Measurements from ENCODE around the gene SMARCD3.

SMARCD3 gene

DNA sequence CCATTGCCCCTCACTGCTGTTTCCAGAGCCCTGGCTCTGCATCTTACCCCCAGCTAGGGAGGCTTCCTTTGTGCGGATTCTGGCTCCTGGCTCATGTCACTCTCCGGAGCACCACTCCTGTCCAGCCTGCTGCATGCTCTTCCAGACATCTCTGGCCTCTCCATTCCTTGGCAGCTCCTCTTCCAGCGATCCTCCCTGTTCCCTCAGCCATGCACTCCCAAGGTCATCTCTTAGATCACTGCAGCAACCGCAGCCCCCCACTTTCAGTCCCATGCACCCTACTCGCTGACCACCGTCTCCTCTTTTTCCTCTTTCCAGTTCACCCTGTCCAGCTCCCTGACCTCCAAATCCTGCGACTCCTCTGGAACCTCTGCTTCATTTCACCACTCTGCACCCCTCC lies 6.9 kb upstream of the SMARCD3 start:
- no peaks in the 10 kb centered on the region for H3K36me3 ChIP-seq
- peaks cover 51% of the 10 kb centered on the region for H3K27me3 ChIP-seq
- no peak overlapping the region for H3K4me3 ChIP-seq (ENCODE audit: low read depth in 1 of 2, low read length in 1 of 2)

DNA sequence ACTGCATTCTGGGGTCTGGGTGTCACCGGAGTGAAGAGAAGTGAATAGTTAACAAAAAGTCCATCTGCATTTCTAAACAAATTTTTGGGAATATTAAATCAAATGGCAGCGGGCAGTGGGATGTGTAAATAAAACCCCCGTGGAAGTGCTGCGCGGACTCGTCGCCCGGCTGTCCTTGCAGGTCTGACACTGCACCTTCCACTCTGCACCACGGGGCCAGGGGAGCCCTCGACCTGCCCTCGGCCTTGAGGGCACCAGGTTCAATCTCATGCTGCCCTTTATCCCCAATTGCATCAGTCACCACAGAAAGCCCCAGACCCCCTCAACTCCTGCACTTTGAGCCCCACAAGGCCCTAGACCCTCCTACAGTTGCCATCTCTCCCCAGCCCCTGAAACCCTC lies 6.4 kb upstream of the SMARCD3 start:
- Histone ChIP-seq H3K36me3 (no peaks in the 10 kb centered on the region), H3K27me3 (peaks cover 57% of the 10 kb centered on the region), H3K9me3 (no peaks in the 10 kb centered on the region), H3K4me3 (ENCODE audit: low read depth in 1 of 2, low read length in 1 of 2) (no peak overlapping the region), H3K27ac (no peak overlapping the region), H3K4me1 (ENCODE audit: control insufficient read depth in 1 of 2, insufficient read depth in 1 of 2, low read depth in 1 of 2, low read length in 1 of 2) (peaks cover 5 to 7% of the 10 kb centered on the region in 2 experiments)
- TF ChIP-seq, protein P1, sequence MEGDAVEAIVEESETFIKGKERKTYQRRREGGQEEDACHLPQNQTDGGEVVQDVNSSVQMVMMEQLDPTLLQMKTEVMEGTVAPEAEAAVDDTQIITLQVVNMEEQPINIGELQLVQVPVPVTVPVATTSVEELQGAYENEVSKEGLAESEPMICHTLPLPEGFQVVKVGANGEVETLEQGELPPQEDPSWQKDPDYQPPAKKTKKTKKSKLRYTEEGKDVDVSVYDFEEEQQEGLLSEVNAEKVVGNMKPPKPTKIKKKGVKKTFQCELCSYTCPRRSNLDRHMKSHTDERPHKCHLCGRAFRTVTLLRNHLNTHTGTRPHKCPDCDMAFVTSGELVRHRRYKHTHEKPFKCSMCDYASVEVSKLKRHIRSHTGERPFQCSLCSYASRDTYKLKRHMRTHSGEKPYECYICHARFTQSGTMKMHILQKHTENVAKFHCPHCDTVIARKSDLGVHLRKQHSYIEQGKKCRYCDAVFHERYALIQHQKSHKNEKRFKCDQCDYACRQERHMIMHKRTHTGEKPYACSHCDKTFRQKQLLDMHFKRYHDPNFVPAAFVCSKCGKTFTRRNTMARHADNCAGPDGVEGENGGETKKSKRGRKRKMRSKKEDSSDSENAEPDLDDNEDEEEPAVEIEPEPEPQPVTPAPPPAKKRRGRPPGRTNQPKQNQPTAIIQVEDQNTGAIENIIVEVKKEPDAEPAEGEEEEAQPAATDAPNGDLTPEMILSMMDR (IDR thresholded peaks at IDR 0.05), result no peak

More for the DNA sequence above, 6.9 kb upstream of the SMARCD3 start:
- Histone ChIP-seq H3K27ac (no peak overlapping the region), H3K9me3 (no peaks in the 10 kb centered on the region), H3K4me1 (ENCODE audit: control insufficient read depth in 1 of 2, insufficient read depth in 1 of 2, low read depth in 1 of 2, low read length in 1 of 2) (peaks cover 5 to 7% of the 10 kb centered on the region in 2 experiments)
- TF ChIP-seq, protein P1 (IDR thresholded peaks at IDR 0.05), result no peak

DNA sequence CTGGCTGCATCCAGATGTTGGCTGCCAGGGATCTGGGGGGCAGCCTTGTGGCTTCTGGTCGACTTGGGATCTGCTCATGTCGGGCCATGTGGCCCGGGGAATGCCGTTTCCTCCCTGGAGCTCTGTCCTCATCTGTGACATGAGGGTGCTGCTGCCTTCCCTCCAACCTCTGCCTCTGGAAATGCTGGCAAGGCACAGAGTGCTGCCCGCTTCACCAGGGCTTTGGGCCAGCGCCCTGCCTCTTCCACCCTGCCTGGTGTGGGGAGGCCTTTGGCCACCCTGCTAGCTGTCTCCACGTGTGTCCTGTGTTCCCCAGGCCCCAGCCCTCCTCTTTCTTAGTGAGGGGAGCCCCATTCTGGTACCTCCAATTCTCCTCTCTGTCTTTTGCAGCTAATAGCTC lies 5.8 kb upstream of the SMARCD3 start:
- Histone ChIP-seq H3K27ac (no peak overlapping the region), H3K27me3 (peaks cover 62% of the 10 kb centered on the region), H3K4me3 (ENCODE audit: low read depth in 1 of 2, low read length in 1 of 2) (no peak overlapping the region), H3K4me1 (ENCODE audit: control insufficient read depth in 1 of 2, insufficient read depth in 1 of 2, low read depth in 1 of 2, low read length in 1 of 2) (peaks cover 5 to 11% of the 10 kb centered on the region in 2 experiments), H3K9me3 (no peaks in the 10 kb centered on the region), H3K36me3 (no peaks in the 10 kb centered on the region)
- TF ChIP-seq, protein P1 (IDR thresholded peaks at IDR 0.05), result no peak

DNA sequence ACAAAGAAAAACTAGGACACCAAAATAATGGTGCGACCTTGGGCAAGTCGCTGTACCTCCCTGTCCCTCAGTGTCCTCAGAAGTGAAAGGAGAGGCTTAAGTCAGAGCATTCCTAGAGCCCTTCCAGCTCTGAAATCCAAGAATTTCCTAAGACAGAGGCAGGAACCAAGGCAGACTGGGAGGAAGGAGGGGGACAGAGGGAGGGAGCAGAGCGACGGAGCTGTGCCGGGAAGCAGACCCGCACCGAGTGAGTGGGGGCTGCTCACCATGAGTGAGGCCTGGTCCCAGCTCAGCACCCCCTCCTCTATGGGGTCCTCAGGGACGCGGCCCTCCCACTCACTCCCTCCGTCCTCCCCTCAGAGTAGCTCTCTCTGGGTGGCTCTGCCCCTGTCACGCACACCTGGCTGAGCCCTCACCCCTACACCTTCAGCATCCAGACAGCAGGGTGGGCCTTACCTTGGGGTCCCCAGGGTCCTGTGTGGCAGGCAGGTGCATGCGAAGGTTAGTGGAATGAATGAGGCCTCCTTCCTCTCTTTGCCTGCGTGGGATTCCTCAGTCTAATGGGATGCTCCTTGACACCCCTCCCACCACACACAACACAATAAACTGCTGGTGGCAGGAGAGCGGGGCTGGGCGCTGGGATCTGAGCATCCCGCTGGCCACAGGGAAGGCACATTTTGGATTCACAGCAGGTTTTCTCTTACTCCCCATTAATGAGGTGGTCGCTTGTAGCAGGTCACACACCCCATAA lies 4.6 kb upstream of the SMARCD3 start:
- Histone ChIP-seq H3K4me1 (ENCODE audit: control insufficient read depth in 1 of 2, insufficient read depth in 1 of 2, low read depth in 1 of 2, low read length in 1 of 2) (peaks cover 11 to 23% of the 10 kb centered on the region in 2 experiments), H3K36me3 (no peaks in the 10 kb centered on the region), H3K27me3 (peaks cover 74% of the 10 kb centered on the region), H3K4me3 (ENCODE audit: low read depth in 1 of 2, low read length in 1 of 2) (no peak overlapping the region), H3K27ac (no peak overlapping the region), H3K9me3 (no peaks in the 10 kb centered on the region)
- TF ChIP-seq, protein P1 (IDR thresholded peaks at IDR 0.05), result no peak

DNA sequence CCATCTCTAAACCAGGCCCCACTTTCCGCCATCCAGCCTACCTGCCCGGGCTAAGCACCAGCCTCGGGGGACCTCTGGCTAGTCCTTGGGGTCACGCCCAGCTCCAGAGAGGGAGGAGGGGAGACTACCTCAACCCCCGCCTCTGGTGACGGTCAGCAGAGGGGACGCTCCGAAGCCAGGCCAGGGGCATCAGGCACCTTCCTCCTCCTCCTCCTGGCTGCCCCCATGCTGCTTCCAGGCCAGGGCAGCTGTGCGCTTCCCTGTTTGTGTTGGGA lies 4.0 kb upstream of the SMARCD3 start:
- TF ChIP-seq, protein P1 (IDR thresholded peaks at IDR 0.05), result no peak
- Histone ChIP-seq H3K27ac (no peak overlapping the region), H3K9me3 (no peaks in the 10 kb centered on the region), H3K27me3 (peaks cover 80% of the 10 kb centered on the region), H3K4me3 (ENCODE audit: low read depth in 1 of 2, low read length in 1 of 2) (no peak overlapping the region), H3K4me1 (ENCODE audit: control insufficient read depth in 1 of 2, insufficient read depth in 1 of 2, low read depth in 1 of 2, low read length in 1 of 2) (peaks cover 11 to 29% of the 10 kb centered on the region in 2 experiments), H3K36me3 (no peaks in the 10 kb centered on the region)

Data from neutrophil (primary cell).